GM12874 (cell line): ENCODE measurements around the gene TMTC2.

Experiments used
- TF ChIP-seq, protein P1 (sequence below): IDR thresholded peaks from 2 replicates; pipeline ENCODE4 v1.5.1; 2011; ENCODE audit warnings: low read depth, mild to moderate bottlenecking, control low read depth, low read length, moderate library complexity; ENCODE audit not compliant: insufficient read depth

Gene TMTC2

DNA sequence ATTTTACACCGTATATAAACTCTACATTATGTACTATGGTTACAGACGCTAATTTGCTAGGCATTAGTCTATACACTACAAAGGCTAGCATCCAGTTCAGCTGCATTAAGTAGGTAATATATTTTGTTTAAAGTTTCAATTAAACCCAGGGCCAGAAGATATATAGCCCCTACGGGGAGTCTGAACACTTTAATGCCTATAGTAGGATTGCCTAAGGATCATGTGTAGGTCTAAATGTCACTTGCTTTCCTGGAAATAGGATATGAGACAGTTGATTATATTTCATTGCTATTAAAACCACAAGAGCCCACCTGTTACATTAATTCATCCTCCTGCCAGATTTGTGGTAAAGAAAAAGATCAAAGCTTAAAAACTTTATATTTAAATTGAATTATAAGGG, 286.9 kb downstream of the TMTC2 start:
- TF ChIP-seq, protein P1, sequence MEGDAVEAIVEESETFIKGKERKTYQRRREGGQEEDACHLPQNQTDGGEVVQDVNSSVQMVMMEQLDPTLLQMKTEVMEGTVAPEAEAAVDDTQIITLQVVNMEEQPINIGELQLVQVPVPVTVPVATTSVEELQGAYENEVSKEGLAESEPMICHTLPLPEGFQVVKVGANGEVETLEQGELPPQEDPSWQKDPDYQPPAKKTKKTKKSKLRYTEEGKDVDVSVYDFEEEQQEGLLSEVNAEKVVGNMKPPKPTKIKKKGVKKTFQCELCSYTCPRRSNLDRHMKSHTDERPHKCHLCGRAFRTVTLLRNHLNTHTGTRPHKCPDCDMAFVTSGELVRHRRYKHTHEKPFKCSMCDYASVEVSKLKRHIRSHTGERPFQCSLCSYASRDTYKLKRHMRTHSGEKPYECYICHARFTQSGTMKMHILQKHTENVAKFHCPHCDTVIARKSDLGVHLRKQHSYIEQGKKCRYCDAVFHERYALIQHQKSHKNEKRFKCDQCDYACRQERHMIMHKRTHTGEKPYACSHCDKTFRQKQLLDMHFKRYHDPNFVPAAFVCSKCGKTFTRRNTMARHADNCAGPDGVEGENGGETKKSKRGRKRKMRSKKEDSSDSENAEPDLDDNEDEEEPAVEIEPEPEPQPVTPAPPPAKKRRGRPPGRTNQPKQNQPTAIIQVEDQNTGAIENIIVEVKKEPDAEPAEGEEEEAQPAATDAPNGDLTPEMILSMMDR = no peak

DNA sequence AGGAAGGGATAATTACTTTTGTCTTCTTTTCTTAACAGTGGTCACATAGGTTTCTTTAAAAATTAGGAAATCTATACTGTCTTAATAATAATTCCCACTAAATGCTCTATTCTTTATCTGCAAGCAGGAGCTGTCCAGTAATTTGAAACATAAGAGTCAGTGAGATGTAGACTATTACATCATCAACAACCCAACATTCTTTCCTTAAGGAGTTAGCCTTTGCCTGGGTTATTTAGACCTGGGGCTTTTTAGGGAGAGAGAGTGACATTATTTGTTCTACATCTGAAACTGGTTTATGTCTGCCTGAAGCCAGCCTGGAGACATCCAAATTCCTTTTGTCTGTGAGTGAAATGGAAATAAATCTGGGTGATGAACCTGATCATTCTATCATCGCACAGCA, 294.4 kb downstream of the TMTC2 start:
- TF ChIP-seq, protein P1 = no peak

DNA sequence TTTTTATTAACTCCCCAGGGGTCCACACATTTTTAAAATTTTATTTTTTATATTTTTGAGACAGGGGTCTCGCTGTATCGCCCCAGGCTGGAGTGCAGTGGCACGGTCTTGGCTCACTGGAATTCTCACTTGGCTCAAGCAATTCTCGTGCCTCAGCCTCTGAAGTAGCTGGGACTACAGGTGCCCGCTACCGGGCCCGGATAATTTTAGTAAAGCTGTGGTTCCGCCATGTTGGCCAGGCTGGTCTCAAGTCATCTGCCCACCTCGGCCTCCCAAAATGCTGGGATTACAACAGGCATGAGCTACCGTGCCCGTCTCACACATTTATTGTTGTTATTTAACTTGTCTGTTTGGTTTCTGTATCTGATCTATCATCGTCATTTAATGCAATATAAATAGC, 307.4 kb downstream of the TMTC2 start:
- TF ChIP-seq, protein P1 = no peak

DNA sequence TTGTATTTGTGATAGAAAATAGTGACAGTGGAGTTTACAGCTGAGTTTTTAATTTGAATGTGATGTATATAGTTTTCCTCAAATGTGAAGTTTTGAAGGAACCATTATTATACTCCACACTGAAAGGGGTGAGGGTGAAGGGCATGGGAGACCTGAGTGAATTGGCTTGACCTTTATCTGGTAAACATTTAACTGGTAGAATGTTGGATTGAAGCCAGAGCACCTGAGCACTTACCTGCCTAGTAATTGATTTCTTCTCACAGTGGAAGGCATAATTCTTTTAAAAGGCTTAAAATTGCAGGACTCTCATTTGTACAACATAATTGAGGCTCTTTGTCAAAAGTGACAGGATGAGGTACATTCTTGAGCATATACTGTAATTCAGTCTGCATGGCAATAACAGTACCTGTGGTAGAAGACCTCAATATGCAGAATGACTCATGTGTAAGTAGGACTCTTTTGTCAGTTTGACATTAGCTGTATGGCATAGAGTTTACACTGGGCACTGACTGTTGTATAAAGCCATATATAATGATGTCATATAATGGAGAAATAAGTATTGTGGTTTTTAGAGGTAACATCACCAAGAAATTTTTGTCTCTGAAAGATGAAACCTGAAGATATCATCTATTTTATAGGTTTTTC, 309.6 kb downstream of the TMTC2 start:
- TF ChIP-seq, protein P1 = no peak

DNA sequence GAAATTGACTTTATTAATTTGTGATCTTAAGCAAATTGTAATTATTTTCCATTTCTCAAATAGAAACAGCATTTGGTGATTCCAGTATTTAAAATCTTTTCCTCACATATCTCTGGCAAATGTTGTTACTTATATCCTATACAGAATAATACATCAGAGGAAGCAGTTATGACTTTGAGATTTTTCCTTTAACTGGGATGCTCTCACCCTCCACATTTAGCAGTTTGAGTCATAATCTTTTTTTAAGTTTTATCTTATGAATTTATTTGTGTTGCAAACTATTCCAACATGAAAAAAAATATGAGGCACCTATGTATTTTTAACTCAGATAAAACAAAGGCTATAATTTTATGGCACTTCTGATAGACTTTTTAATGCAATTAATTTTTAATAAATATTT, 311.8 kb downstream of the TMTC2 start:
- TF ChIP-seq, protein P1 = no peak

DNA sequence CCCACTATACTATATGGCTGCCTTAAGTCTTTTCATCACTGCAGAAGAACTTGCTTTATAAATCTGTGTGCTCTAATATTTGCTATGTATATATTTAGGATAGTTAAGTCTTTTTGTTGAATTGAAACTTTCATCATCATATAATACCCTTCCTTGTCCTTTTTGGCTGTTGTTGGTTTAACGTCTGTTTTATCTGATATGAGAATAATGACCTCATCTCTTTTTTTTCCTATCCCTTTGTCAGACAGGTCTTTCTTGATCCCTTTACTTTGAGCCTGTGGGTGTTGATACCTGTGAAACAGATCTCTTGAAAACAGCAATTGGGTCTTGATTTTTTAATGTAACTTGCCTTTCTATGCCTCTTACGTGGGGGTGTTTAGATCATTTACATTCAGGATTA, 316.3 kb downstream of the TMTC2 start:
- TF ChIP-seq, protein P1 = no peak

DNA sequence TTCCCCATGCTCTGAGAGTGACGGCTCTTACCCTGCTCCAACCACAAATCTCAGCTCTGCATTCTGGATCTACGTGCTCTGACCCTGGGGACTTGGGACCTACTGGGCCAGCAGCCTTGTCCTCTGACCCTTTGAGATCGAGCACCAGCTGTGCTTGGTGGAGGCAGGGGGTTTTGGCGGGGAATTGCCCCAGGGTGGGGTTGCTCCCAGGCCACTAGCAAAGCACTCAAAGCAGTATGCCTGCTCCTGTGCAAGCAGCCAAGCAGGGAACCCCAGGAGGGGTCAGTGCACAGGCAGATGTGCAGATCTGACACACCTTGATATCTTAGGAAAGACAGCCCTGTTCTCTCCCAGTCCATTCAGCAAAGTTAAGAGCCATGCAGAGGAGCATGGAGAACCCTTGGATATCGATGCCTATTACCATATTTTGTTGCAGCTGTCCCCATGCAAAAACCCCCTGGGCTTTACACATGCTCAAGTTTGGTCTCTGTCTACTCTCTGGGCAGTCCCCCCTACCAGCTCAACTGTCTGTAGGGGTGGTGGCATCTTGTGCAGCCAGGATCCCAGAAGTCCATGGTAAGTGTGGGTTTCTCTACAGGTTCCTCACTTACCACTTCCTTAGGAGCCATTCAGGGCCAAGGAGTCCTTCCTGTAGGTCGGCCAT, 319.0 kb downstream of the TMTC2 start:
- TF ChIP-seq, protein P1 = no peak
